DND-41 (cell line): ENCODE measurements around the gene TFAP2A.

Experiments used
- EZH2 ChIP-seq: IDR thresholded peaks from 3 replicates; pipeline ENCODE4 v1.6.1; 2012; ENCODE audit warnings: borderline replicate concordance, low read depth, mild to moderate bottlenecking, moderate library complexity, low read length, inconsistent platforms; ENCODE audit not compliant: severe bottlenecking
- TF ChIP-seq, protein P1 (sequence below): IDR thresholded peaks from 2 replicates; pipeline ENCODE4 v1.5.1; 2012; ENCODE audit warnings: borderline replicate concordance, low read length, moderate library complexity, mild to moderate bottlenecking; ENCODE audit not compliant: poor library complexity, severe bottlenecking; ENCODE audit errors: extremely low read depth

DNA sequence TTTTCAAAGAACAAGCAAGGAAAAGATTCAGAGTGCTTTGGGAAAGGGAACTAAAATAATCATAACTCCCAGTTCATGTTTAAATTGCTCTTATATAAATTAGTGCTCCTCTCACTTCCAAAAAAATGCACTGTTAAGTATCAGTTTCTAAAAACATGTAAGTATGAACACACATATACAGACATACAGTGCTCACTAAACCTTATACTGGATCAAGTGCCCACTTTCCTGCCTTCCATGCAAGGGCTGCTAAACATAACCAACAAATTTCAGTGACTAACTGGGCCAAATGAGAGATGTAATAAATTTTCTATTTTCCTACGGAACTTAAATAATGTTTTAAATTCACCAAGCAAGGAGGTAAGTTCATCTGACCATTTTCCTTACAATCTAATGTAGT lies 6.4 kb downstream of the TFAP2A start:
- TF ChIP-seq, protein P1, sequence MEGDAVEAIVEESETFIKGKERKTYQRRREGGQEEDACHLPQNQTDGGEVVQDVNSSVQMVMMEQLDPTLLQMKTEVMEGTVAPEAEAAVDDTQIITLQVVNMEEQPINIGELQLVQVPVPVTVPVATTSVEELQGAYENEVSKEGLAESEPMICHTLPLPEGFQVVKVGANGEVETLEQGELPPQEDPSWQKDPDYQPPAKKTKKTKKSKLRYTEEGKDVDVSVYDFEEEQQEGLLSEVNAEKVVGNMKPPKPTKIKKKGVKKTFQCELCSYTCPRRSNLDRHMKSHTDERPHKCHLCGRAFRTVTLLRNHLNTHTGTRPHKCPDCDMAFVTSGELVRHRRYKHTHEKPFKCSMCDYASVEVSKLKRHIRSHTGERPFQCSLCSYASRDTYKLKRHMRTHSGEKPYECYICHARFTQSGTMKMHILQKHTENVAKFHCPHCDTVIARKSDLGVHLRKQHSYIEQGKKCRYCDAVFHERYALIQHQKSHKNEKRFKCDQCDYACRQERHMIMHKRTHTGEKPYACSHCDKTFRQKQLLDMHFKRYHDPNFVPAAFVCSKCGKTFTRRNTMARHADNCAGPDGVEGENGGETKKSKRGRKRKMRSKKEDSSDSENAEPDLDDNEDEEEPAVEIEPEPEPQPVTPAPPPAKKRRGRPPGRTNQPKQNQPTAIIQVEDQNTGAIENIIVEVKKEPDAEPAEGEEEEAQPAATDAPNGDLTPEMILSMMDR = no peak
- TF ChIP-seq EZH2 = no peak
